ENCODE results near the gene SPRY2. TPM values are rescaled to one million over a fixed set of nuclear protein-coding genes. Genes with fewer than 3 reads are reported as not detected.

Gene SPRY2
- polyA plus RNA-seq, 3 donors = 61.7 to 73.3 (median 69.4) TPM

DNA sequence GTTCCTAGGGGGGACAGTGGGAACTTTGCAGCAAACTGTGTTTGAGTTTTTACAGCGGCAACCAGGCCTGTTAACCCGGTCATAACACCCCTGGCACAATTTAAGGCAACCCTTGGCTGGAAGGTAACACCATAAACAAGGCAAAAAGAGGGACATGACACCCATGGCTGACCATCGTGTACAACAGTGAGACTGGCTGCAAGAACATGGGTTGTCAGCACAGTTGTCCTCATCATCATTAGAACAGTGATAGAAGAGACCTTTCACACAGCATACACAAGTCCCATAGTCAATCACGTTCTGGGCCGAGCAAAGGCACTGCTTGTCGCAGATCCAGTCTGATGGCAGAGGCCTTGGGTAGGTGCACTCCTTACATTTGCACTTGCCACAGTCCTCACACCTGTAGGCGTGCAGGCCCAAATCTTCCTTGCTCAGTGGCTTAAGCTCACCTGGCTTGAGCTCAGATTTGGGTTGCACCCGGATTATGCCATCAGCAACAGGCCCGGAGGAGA lies 4.1 kb downstream of the SPRY2 start:
- no peak for DNase-seq (ENCODE audit: extremely low read depth in 1 of 11, low read depth in 9 of 11, low spot score in 4 of 11)

DNA sequence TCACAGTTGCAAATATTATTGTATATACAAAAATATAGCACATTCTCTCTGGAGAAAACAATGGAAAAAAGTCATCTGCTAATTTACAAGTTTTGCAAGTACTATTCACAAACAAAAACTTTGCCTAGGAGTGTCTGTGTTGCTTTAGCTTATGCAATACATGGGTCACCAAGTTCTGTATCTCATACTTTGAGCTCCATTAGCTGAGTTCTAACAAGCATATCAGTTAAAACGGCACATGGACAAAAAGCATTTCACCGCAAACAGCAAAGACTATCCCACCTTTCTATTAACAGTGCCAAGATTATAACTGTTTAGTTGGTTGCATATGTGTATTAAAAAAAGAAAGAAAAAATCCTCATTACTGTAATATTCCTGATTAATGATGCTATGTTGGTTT lies 4.6 kb downstream of the SPRY2 start:
- DNase-seq (ENCODE audit: extremely low read depth in 1 of 11, low read depth in 9 of 11, low spot score in 4 of 11) = no peak

DNA sequence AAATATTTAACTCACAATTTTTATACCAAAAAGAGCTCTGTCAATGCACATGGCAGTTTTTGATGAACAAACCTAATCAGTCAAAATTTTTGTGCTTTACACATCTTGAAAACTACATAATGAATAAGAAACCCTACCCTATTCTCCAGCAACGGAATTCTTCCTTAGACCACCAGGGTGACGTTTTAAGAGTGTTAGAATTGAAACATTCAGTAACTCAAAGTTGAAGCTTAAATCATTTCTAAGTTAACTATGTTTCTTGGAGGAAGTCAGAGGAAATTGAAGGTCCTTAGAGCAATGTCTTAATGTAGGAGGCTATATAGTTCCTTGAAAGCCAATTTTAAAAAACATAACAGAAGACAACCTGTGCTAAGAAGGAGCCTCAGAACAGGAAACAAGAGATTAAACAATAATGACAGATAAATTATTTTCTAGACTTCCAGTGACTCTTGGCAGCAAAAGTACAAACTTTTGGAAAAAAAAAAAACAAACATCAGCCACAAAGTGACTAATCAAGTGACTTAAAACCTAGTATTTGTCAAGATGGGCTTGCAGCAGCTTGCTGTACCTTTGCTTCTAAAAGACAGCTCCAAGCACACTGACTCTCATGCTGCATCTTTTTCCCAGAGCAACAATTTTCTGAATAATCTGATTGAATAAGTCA lies 6.2 kb downstream of the SPRY2 start:
- no peak for DNase-seq (ENCODE audit: extremely low read depth in 1 of 11, low read depth in 9 of 11, low spot score in 4 of 11)

DNA sequence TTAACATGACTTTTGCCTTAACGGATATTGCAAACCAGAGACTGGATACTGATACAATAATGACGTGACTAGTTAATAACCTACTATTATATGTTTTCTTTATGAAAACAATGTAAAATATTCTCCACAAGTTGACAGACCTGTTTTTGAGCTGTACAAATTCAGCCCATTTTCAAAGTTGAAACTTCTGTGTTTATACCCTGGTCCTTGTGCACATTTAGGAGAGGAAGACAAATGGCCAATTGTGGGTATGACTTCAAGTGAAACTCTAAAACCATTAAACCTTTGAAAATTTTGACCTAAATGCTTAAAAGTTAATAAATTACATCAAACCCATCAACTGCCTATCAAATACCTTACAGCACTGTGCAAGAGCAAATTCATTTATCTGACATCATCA lies 8.9 kb downstream of the SPRY2 start:
- DNase-seq (ENCODE audit: extremely low read depth in 1 of 11, low read depth in 9 of 11, low spot score in 4 of 11) = no peak

DNA sequence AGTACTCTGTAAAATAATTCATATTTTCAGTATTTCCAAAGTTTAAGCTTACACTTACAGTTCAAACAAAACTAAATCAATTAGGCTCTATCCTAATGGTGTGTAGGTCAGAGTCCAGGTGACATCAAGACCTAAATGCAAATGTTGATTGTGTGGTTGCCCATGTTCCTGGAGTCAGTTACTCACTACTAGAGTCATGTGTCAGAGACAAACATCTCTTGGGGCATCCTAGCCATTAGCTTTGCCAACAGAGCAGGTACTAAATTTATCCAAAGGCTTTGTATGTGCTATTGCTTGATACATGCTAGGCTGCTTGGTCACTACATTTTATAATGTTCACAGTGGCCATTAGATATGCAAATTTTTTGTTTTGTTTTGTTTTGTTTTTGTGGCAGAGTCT lies 11.7 kb downstream of the SPRY2 start:
- no peak for DNase-seq (ENCODE audit: extremely low read depth in 1 of 11, low read depth in 9 of 11, low spot score in 4 of 11)

DNA sequence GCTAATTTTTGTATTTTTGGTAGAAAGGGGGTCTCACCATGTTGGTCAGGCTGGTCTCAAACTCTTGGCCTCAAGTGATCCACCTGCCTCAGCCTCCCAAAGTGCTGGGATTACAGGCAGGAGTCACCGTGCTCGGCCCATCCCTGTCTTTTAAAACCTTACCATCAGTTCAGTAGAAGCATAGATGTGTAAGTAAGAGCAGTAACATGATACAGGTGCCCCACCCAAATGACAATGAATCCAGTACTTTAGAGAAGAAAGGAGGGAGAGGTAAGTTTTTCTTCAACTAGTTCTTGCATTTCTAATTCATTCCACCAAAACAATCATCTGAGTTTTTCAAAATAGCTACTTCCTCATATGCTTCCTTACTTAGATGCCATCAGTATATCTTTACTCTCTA lies 21.9 kb downstream of the SPRY2 start:
- no peak for DNase-seq (ENCODE audit: extremely low read depth in 1 of 11, low read depth in 9 of 11, low spot score in 4 of 11)

DNA sequence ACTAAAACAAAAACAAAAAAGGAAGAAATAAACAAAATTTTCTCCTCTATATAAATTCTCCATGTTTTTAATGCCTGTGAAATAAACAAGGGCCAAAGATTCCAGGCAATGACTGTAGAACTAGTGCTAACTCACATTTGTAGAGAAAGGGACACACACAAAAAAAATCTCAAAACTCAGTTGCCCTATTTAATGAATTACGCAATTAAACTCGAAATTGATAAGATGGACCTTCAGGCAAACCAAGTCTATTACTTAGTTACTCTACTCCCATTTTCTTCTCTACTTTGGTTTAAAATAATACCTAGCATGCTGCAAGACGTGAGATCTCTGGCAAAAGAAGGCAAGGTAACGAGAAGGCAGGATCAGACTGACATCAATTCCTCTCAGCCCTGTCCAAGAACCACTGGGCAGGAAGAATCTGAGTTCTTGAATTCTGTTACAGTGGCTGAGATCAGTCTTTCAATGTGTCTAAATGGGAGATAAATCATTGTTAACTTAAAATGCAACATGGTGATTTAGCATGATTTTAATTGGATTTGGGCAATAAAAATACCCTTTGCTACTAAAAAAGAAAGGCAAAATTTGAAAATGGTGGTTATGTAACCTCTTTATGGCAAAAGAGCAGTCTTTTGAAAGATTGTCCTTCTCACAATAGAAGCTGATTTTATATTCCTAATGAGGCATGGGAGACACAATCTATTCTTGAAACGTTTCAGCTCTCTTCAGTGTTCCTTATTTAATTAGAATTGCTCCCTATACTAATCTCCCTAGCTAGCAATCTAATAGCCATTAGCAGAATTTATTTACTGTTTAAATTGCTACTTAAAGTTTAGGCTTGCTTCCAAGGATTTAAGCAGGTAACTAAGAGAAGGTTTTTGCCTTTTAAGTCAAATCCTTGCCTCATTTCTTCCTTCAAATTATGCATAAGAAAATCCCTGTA lies 25.9 kb downstream of the SPRY2 start:
- no peak for DNase-seq (ENCODE audit: extremely low read depth in 1 of 11, low read depth in 9 of 11, low spot score in 4 of 11)

DNA sequence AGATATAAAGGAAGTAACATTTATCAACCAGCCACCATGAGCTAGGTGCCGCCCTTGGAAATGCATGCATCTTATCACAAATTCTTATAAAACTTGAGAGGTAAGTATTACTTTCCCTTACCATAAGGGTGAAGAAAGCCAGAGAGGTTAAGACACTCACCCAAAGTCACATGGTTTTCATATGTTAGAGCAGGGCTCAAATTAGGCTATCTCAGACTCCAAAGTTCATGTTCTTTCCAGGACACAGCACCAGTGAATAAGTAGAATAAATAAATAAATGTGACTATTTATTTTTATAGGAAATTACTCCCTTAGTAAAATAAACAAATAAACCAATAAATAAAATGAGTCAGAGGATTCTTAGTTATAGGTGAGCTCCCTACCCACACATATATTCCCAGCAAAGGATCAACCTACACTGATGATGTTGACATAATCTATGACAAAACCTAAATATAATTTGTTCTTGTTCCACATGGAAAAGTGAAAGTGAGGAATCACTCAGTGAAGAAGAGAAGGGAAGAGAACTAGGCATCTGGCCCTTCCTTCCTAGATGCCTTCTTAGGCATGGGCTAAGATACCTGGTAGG lies 27.2 kb downstream of the SPRY2 start:
- DNase-seq (ENCODE audit: extremely low read depth in 1 of 11, low read depth in 9 of 11, low spot score in 4 of 11) = no peak

DNA sequence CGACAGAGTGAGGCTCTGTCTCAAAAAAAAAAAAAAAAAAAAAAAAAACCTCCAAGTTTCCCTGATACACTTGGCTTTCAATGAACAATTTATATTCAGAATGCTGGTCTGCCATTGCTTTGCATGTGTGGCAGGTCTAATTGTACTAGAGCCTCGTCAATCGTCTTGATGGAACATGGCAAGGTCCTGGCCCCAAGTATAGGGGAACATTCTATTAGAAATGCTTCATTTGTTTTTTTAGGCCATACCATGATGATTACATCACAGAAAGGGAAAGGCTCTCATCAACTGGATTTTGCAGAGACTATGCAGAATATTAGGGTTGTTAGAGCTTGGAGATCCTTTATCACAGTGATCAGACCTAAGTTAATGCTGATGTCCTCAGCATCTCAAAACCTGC lies 28.0 kb downstream of the SPRY2 start:
- no peak for DNase-seq (ENCODE audit: extremely low read depth in 1 of 11, low read depth in 9 of 11, low spot score in 4 of 11)

DNA sequence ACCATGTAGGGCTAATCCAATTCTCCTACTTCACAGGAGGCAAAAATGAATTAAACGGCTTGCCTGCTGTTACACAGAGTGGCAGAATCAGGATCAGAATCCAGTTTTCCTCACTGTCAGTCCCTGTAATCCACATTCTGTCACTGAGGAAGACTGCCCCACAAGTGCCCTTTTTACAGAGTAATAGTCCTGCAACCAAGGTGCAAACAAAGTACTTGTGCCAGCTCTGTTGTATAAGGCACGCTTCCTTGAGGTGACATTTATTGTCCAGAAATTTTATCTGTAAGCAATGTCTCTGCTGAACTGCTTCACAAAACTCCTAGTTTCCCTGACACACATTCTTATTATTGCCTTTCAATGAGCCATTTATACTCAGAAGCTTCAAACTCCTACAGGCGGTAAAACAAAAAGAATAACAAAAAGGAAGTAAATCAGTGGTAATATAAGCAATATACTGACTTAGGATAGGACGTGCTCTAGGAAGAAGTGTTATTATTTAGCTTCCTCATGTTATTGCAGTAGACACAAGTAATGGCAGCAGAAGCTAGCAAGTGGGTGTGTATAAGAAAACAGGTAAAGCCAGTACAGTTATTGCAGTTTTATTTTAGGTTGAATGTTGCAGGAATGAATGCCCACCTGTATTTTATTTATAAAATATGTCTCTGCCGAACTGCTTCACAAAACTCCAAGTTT lies 28.8 kb downstream of the SPRY2 start:
- no peak for DNase-seq (ENCODE audit: extremely low read depth in 1 of 11, low read depth in 9 of 11, low spot score in 4 of 11)

DNA sequence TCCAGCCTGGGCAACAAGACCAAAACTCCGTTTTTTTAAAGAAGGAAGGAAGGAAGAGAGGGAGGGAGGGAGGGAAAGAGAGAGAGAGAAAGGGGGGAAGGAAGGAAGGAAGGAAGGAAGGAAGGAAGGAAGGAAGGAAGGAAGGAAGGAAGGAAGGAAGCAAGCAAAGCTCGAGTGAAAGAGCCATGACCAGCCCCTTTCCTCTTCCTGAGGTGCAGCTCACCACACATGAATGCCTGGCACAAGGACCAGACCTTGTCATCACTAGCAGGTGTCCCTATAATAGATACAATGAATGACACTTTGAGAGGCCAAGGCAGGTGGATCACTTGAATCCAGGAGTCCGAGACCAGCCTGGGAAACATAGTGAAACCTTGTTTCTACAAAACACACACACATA lies 31.0 kb downstream of the SPRY2 start:
- no peak for DNase-seq (ENCODE audit: extremely low read depth in 1 of 11, low read depth in 9 of 11, low spot score in 4 of 11)

DNA sequence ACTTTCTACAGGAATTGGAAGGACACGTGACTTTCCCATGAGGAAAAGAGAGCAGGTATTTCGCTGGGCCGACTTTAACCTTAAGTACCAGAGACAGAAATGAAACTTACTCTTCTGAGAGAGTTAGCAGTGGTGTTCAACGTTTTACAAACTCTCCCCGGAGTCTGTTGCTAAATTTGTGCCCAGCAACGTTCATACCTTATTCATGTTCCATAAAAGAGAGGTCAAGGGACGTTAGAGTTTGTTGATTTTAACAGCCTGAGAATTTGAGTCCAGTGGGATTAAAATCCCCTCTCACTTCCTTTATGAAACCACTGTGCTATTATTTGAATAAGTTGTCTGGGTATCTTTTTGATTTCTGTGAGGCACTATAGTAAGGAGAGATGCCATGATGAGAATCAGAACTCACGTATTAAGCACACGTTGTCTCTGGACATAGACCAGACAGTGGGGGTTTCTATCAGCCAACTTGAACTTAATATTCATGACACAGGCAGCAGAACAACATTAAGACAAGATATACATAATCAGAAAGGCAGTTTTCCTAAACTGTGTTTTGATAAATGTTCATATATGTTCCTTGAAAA lies 33.4 kb downstream of the SPRY2 start:
- DNase-seq (ENCODE audit: extremely low read depth in 1 of 11, low read depth in 9 of 11, low spot score in 4 of 11) = no peak

DNA sequence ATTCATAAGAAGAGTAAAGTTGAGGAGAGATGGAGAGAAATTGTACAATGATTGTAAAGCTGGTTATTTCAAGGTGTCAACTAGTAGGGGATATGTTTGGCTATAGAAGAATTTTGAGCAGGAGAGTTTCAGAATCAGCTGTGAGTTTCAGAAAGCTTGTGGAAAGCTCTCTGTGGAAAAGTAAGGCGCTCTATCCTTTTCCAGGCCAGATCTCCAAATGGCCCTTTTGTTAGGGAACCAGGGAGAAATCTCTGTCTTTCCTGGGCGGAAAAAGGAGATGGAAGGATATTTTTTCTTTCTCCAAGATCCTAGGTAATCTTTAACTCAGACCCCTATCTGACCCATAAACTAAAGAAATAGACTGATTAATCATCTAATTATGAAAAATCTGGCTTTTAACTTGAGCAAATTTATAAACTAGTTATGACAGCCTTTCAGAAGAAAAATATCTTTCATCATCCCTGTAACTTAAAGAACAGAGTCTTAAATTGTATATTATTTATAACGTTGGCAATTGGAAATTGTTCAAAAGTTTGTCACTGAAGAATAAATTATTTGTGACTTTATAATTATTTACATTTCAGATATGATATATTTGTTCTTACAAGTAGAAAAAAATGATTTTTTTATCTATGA lies 34.5 kb downstream of the SPRY2 start:
- no peak for DNase-seq (ENCODE audit: extremely low read depth in 1 of 11, low read depth in 9 of 11, low spot score in 4 of 11)

DNA sequence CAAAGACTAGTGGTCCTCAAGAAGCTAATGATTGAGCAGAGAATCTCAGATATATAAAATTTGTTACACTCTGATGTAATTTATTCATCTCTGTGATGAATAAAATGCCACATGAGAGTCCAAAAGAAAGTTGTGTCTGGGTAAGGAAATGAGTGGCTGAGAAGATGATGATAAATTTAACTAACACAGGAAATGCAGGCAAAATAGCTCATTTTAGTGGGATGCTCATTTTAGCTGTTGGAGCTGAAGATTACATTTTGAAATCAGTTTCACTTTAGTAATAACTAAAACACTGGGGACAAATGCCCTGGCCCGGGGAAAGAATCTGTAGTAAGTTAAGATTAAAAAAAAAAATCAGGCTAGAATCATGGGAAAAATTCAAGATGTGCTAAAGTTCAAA lies 35.2 kb downstream of the SPRY2 start:
- no peak for DNase-seq (ENCODE audit: extremely low read depth in 1 of 11, low read depth in 9 of 11, low spot score in 4 of 11)

DNA sequence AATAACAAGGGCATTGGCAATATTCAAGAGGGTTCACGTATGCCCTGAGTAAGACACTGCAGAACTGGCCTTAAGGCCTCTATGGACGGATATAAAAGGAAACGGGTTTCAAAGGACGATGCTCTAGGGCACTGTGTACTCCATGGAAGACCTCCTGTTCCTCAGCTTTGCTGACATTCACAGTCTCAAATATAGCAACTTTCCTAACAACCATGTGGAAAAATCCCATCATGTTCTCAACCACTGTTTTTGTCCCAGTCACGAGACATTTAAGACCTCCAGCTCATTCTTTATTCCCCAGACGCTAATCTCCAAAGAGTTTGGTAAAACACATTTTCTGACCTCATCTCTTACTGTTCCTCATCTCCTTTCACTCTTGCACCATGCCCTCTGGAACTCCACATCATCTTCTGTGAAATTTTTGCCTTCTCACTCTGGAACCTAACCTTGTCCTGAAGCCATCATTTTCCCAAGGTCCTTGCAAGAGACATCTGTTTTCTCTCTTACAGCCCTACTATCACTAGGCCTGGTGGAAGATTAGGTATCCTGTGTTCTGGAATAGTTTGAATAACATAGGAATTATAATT lies 37.6 kb downstream of the SPRY2 start:
- DNase-seq (ENCODE audit: extremely low read depth in 1 of 11, low read depth in 9 of 11, low spot score in 4 of 11) = no peak

DNA sequence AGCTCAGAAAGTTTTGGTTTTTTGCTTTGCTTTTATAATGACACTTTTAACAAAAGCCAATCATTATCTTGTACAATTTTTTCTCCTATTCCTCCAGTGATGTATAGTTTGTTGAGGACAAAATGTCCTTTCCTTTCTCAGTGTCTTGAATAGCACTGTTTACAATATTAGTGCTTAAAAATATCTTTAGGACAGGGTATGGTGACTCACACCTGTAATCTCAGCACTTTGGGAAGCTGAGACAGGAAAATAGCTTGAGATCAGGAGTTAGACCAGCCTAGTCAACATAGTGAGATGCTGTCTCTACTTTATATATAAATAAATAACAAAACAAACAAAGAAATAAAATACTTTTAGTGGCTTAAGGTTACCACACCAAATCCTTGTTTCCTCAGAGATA lies 41.9 kb downstream of the SPRY2 start:
- DNase-seq (ENCODE audit: extremely low read depth in 1 of 11, low read depth in 9 of 11, low spot score in 4 of 11) = no peak

DNA sequence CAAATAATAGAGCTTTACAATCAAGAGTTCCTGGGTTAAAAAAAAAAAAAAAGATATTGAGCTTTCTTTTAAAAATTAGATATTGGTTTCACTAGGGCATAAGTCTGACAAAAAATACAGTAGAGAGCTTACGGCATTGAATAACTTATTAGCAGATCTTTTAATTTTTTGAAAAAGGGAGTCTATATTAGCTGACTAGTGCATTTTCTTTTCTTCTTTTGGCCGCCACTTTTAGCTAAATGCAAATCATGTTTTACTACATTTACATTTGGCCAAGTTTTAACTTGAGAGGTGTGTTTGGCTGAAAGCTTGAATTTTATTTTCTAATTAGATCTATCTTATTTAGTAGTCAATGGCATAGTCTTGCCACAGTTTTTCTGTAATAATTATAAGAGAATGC lies 43.4 kb downstream of the SPRY2 start:
- no peak for DNase-seq (ENCODE audit: extremely low read depth in 1 of 11, low read depth in 9 of 11, low spot score in 4 of 11)

DNA sequence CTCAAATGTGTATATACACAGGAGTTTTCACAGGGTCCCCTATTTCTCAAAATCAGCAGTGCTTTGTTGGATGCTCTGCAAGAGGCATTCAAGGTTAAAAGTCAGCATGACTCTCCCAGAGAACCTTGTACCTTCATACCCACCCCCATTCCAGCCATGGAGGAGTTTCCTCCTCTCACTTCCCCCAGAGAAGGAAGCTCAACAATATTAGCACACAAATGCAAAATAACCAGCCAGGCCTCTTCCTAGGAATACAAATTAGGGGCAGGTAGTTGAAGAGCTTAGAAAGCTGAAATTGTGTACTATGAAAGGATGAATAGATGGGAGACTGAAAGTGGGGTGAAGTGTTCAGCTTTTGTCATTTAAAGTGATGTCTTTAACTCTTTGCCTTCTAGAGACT lies 43.8 kb downstream of the SPRY2 start:
- DNase-seq (ENCODE audit: extremely low read depth in 1 of 11, low read depth in 9 of 11, low spot score in 4 of 11) = no peak
